ENCODE data around the gene SPPL2C. TPM values are rescaled to one million over a fixed set of nuclear protein-coding genes. Genes with fewer than 3 reads are reported as not detected.

The SPPL2C gene
- total and polyA plus RNA-seq, 2 of the 8 experiments (the other 6 are each of a cell fraction or from before 2014, with no cell fraction given): not detected

DNA sequence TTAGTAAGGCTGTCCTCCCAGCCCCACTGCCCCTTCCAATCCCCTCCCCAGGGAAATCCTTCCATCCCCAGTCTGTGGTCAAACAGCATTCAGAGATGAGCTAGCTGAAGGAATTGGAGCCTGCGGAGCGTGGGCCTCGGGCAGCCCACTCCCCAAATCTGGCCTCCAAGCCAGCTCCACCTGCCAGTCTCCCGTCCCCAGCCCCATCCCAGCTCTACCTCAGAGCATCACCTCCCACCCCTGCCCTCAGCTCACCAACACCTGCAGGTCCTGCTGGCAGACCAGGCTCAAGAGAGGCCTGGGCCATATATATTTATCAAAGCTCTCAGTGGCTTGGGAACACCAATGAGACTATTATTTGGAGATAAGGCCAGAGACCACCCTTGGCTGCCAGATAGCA, 5.2 kb upstream of the SPPL2C start:
- Histone ChIP-seq H3K56ac (replicated peaks; ENCODE audit: insufficient read length, low read depth, low read length) (no peak overlapping the region), H3K79me2 (ENCODE audit: control insufficient read depth in 1 of 2, insufficient read depth in 2 of 2, low read length in 2 of 2) (no peaks in the 10 kb centered on the region), H4K8ac (ENCODE audit: extremely low read depth, insufficient read depth, low read length) (no peak overlapping the region), H3K9me3 (ENCODE audit: insufficient read depth in 2 of 2, low read depth in 1 of 2, low read length in 1 of 2) (no peaks in the 10 kb centered on the region), H3K4me2 (ENCODE audit: insufficient read depth in 1 of 2, low read depth in 2 of 2, low read length in 2 of 2) (no peak overlapping the region), H4K91ac (replicated peaks; ENCODE audit: insufficient read length, low read length) (no peak overlapping the region), H4K20me1 (replicated peaks in 1 of 2; ENCODE audit: control insufficient read depth in 1 of 2, insufficient read depth in 2 of 2, low read length in 2 of 2) (no peaks in the 10 kb centered on the region), H3K4ac (replicated peaks; ENCODE audit: insufficient read length, low read depth, low read length) (no peak overlapping the region), H2AFZ (ENCODE audit: low read length) (no peak overlapping the region), H3K27ac (ENCODE audit: low read depth, low read length) (no peak overlapping the region), H3K14ac (ENCODE audit: insufficient read length) (no peak overlapping the region), H2BK120ac (replicated peaks; ENCODE audit: low read depth, low read length) (no peak overlapping the region), H2BK20ac (ENCODE audit: low read length) (no peak overlapping the region), H3K4me3 (ENCODE audit: extremely low read depth in 1 of 4, insufficient read depth in 2 of 4, low read depth in 3 of 4, low read length in 4 of 4) (no peak overlapping the region), H3K79me1 (ENCODE audit: low read depth, low read length) (no peaks in the 10 kb centered on the region), H2BK12ac (ENCODE audit: low read depth, low read length) (no peak overlapping the region), H3K27me3 (replicated peaks in 1 of 4; ENCODE audit: control insufficient read depth in 3 of 4, extremely low read depth in 1 of 4, insufficient read depth in 3 of 4, low read length in 3 of 4) (no peaks in the 10 kb centered on the region), H3K36me3 (ENCODE audit: control insufficient read depth in 2 of 4, insufficient read depth in 4 of 4, low read length in 3 of 4) (no peaks in the 10 kb centered on the region), H3K18ac (ENCODE audit: extremely low read depth, low read length) (no peak overlapping the region), H2BK5ac (ENCODE audit: low read depth, low read length) (no peak overlapping the region), H3K9ac (replicated peaks in 1 of 4; ENCODE audit: extremely low read depth in 1 of 4, low read depth in 3 of 4, low read length in 3 of 4) (no peak overlapping the region), H2BK15ac (ENCODE audit: low read length) (no peak overlapping the region), H3K4me1 (replicated peaks in 1 of 4; ENCODE audit: control insufficient read depth in 3 of 4, insufficient read depth in 4 of 4, low read length in 3 of 4) (peaks cover 0 to 2% (median under 1%) of the 10 kb centered on the region in 4 experiments; a peak in 2 of 7 replicates), H3K23me2 (ENCODE audit: low read depth, low read length) (no peaks in the 10 kb centered on the region), H2AK5ac (ENCODE audit: low read depth, low read length) (no peak overlapping the region), H3K23ac (ENCODE audit: insufficient read length) (no peak overlapping the region), H4K5ac (ENCODE audit: insufficient read length, low read depth, low read length) (no peak overlapping the region)
- WGBS, 2 experiments (ENCODE audit: extremely low coverage in 1 of 2, insufficient coverage in 1 of 2, insufficient read length in 1 of 2, insufficient replicate concordance in 2 of 2, low coverage in 1 of 2, low lambda C conversion rate in 2 of 2, missing lambda C conversion rate in 1 of 2): 85% methylated on average over 4 of the region's 4 CpGs; no CpG with 5 or more reads in 1 of the 2 experiments
- DNase-seq (ENCODE audit: low read depth in 1 of 2, low spot score in 2 of 2) (no peak), FAIRE-seq (no peak)
- POLR2A ChIA-PET (ENCODE audit: partially characterized antibody): interaction anchor here (1.0 kb wide), 1 partner anchor 13 kb away, joined by 4 read pairs; no protein-coding TSS in a partner anchor
- CTCF ChIA-PET (ENCODE audit: partially characterized antibody): interaction anchor here (0.5 to 11.9 kb wide), 13 partner anchors 10 to 1103 kb away, joined by 3 to 137 read pairs (median 4); no protein-coding TSS in a partner anchor
- TF ChIP-seq PHF8 (conservative IDR thresholded peaks at IDR 0.05; ENCODE audit: low read depth, low read length) (no peak), FOSL1 (IDR thresholded peaks at IDR 0.05; ENCODE audit: insufficient read depth, low read depth, low read length) (no peak), EP300 (IDR thresholded peaks at IDR 0.05; ENCODE audit: borderline replicate concordance in 1 of 2, low read depth in 2 of 2, low read length in 2 of 2) (no peak), YY1 (IDR thresholded peaks at IDR 0.05; ENCODE audit: low read depth, low read length) (no peak), RXRA (IDR thresholded peaks at IDR 0.05; ENCODE audit: insufficient read depth, low read depth, low read length) (no peak), CHD2 (IDR thresholded peaks at IDR 0.05; ENCODE audit: low read length) (no peak), RNF2 (IDR thresholded peaks at IDR 0.05; ENCODE audit: borderline replicate concordance, low read depth, low read length, missing control alignments, poor library complexity, severe bottlenecking) (no peak), MAX (IDR thresholded peaks at IDR 0.05) (no peak), SAP30 (IDR thresholded peaks at IDR 0.05; ENCODE audit: insufficient read depth, insufficient replicate concordance, low read length) (no peak), SP1 (IDR thresholded peaks at IDR 0.05; ENCODE audit: low read depth, low read length) (no peak), TAF7 (optimal IDR thresholded peaks at IDR 0.05; ENCODE audit: borderline replicate concordance, low read depth, low read length) (no peak), SP4 (IDR thresholded peaks at IDR 0.05; ENCODE audit: low read length) (no peak), CHD1 (IDR thresholded peaks at IDR 0.05; ENCODE audit: low read depth, low read length) (no peak), KDM4A (IDR thresholded peaks at IDR 0.05; ENCODE audit: low read depth, low read length, severe bottlenecking) (no peak)

Data from H1 (cell line).